SJCRH30 (cell line): ENCODE data around the gene EFHC2. TPM values are rescaled to one million over a fixed set of nuclear protein-coding genes. Genes with fewer than 3 reads are reported as not detected.

Experiments
- DNase-seq, 2 experiments: peaks; one replicate each; pipeline ENCODE4 v3.0.0-alpha.2; 2015 to 2020
- H3K27ac ChIP-seq: fragments of 250-450 bp; sonication (Bioruptor Pico); 2 replicates; pipeline ENCODE4 v1.5.1; 2020; ENCODE audit warnings: mild to moderate bottlenecking, moderate library complexity
- H3K27me3 ChIP-seq: fragments of 250-450 bp; sonication (Bioruptor Pico); 2 replicates; pipeline ENCODE4 v1.5.1; 2020; ENCODE audit warnings: mild to moderate bottlenecking, moderate library complexity
- H3K36me3 ChIP-seq: fragments of 250-450 bp; sonication (Bioruptor Pico); 2 replicates; pipeline ENCODE4 v1.5.1; 2020; ENCODE audit warnings: mild to moderate bottlenecking, moderate library complexity
- H3K4me1 ChIP-seq: fragments of 250-450 bp; sonication (Bioruptor Pico); 2 replicates; pipeline ENCODE4 v1.5.1; 2020; ENCODE audit warnings: mild to moderate bottlenecking, moderate library complexity
- H3K4me3 ChIP-seq: fragments of 250-450 bp; sonication (Bioruptor Pico); 2 replicates; pipeline ENCODE4 v1.5.1; 2020; ENCODE audit warnings: mild to moderate bottlenecking, moderate library complexity
- H3K9me3 ChIP-seq: fragments of 250-450 bp; sonication (Bioruptor Pico); replicated peaks from 2 replicates; pipeline ENCODE4 v1.5.1; 2020; ENCODE audit warnings: mild to moderate bottlenecking, moderate library complexity
- total RNA-seq: library from RNA; depleted of rRNA; stranded (reverse); fragments of >200 nt; shearing (Covaris generic); gene quantifications from 2 replicates; pipeline ENCODE4 v1.2.3, GENCODE V29; 2014; rRNA removed

The EFHC2 gene, protein sequence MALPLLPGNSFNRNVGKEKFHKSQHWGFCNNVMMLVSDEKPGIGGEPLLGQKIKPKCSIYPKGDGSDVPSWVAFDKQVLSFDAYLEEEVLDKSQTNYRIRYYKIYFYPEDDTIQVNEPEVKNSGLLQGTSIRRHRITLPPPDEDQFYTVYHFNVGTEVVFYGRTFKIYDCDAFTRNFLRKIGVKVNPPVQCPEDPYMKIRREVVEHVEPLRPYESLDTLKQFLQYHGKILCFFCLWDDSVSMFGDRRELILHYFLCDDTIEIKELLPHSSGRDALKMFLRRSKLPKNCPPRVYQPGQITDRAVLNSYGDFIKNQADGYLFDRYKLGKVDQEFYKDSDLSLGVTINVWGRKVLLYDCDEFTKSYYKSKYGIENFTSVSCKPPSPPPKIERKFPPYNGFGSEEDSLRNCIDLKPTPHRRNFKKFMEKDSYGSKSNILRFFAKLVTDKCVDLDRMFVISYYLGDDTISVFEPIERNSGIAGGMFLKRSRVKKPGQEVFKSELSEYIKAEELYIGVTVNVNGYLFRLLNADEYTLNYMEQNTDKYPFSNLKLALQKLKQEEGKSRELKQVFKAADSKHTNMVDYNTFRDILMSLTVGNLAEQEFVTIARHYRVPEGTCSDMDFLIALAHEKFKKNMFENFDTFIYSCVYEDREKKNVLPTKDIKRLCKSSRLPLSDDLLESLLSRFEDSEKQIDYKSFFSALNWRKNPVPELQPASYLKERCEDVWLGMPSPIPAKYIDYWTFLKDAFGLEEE
- total RNA-seq: 0.04 and 0.18 TPM in 2 replicates

- no peaks in the 10 kb centered on the region for H3K9me3 ChIP-seq
- H3K4me1 ChIP-seq: no peaks in the 10 kb centered on the region
- H3K4me3 ChIP-seq: no peak within 1 kb of the TSS
- DNase-seq: no peak
- no peak within 1 kb of the TSS for H3K27ac ChIP-seq
- H3K27me3 ChIP-seq: no peaks in the 10 kb centered on the region
- no peaks in the 10 kb centered on the region for H3K36me3 ChIP-seq
Measured at GRCh38 chrX:44343412-44344141, at the start of gene EFHC2. Gene EFHC2, minus strand, starts transcription at chrX:44343672. Its CDS starts 84 bp downstream, at chrX:44343588.

- Histone ChIP-seq H3K4me1 (no peaks in the 10 kb centered on the region), H3K4me3 (no peak overlapping the region), H3K9me3 (no peaks in the 10 kb centered on the region), H3K36me3 (no peaks in the 10 kb centered on the region), H3K27ac (no peak overlapping the region), H3K27me3 (no peaks in the 10 kb centered on the region)
- DNase-seq: no peak
Measured at GRCh38 chrX:44392767-44393166, 49.3 kb upstream of the EFHC2 start.

GRCh38 chrX:44384688-44385338, 41.3 kb upstream of the EFHC2 start:
- Histone ChIP-seq H3K4me3 (no peak overlapping the region), H3K27ac (no peak overlapping the region), H3K4me1 (no peaks in the 10 kb centered on the region), H3K27me3 (no peaks in the 10 kb centered on the region), H3K9me3 (no peaks in the 10 kb centered on the region), H3K36me3 (no peaks in the 10 kb centered on the region)
- DNase-seq: no peak

- Histone ChIP-seq H3K27ac (no peak overlapping the region), H3K4me3 (no peak overlapping the region), H3K4me1 (no peaks in the 10 kb centered on the region), H3K36me3 (no peaks in the 10 kb centered on the region), H3K27me3 (no peaks in the 10 kb centered on the region), H3K9me3 (no peaks in the 10 kb centered on the region)
- DNase-seq: no peak
Measured at GRCh38 chrX:44382871-44383270, 39.4 kb upstream of the EFHC2 start.

- Histone ChIP-seq H3K27me3 (no peaks in the 10 kb centered on the region), H3K36me3 (no peaks in the 10 kb centered on the region)
- DNase-seq: no peak
Measured at GRCh38 chrX:44352758-44353157, 9.3 kb upstream of the EFHC2 start.

GRCh38 chrX:44349561-44349960, 6.1 kb upstream of the EFHC2 start:
- Histone ChIP-seq H3K36me3 (no peaks in the 10 kb centered on the region), H3K9me3 (no peaks in the 10 kb centered on the region), H3K4me3 (no peak overlapping the region), H3K27ac (no peak overlapping the region), H3K27me3 (no peaks in the 10 kb centered on the region), H3K4me1 (no peaks in the 10 kb centered on the region)
- DNase-seq: no peak

More at GRCh38 chrX:44352758-44353157, 9.3 kb upstream of the EFHC2 start:
- Histone ChIP-seq H3K4me3 (no peak overlapping the region), H3K27ac (no peak overlapping the region), H3K9me3 (no peaks in the 10 kb centered on the region), H3K4me1 (no peaks in the 10 kb centered on the region)

DNA sequence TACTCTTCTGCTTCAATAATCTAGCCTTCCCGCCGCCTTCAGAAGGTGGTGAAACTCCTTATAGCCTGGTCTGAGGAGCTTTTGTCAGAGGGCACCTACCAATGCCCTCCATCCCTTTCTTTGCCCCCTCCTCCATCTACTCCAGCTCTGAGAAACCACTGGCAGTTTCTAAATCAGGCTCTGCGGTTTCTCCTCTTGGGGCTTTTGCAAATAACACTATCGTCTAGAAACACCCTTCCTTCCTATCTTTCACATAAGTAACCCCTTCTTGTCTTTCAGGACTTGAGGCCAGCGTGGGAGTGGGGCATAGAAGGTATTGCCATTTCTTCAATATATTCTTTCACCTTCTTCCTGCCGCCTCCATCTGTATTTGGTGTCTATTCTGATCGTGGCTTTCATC, 1.2 kb upstream of the EFHC2 start:
- no peak overlapping the region for H3K27ac ChIP-seq
- DNase-seq: no peak
- H3K4me3 ChIP-seq: no peak overlapping the region
- H3K4me1 ChIP-seq: no peaks in the 10 kb centered on the region
- H3K9me3 ChIP-seq: no peaks in the 10 kb centered on the region
- no peaks in the 10 kb centered on the region for H3K27me3 ChIP-seq
- H3K36me3 ChIP-seq: no peaks in the 10 kb centered on the region

GRCh38 chrX:44344194-44344593, 722 bp upstream of the EFHC2 start:
- Histone ChIP-seq H3K27me3 (no peaks in the 10 kb centered on the region), H3K4me3 (no peak overlapping the region), H3K9me3 (no peaks in the 10 kb centered on the region), H3K27ac (no peak overlapping the region), H3K36me3 (no peaks in the 10 kb centered on the region), H3K4me1 (no peaks in the 10 kb centered on the region)
- no peak for DNase-seq

- no peak overlapping the region for H3K4me3 ChIP-seq
- no peaks in the 10 kb centered on the region for H3K9me3 ChIP-seq
- no peaks in the 10 kb centered on the region for H3K4me1 ChIP-seq
- H3K36me3 ChIP-seq: no peaks in the 10 kb centered on the region
- no peaks in the 10 kb centered on the region for H3K27me3 ChIP-seq
- DNase-seq: no peak
- H3K27ac ChIP-seq: no peak overlapping the region
Measured at GRCh38 chrX:44342866-44343265, 606 bp downstream of the EFHC2 start.

- no peaks in the 10 kb centered on the region for H3K4me1 ChIP-seq
- no peaks in the 10 kb centered on the region for H3K27me3 ChIP-seq
- no peaks in the 10 kb centered on the region for H3K9me3 ChIP-seq
Measured at GRCh38 chrX:44338361-44338760, 5.1 kb downstream of the EFHC2 start.

DNA sequence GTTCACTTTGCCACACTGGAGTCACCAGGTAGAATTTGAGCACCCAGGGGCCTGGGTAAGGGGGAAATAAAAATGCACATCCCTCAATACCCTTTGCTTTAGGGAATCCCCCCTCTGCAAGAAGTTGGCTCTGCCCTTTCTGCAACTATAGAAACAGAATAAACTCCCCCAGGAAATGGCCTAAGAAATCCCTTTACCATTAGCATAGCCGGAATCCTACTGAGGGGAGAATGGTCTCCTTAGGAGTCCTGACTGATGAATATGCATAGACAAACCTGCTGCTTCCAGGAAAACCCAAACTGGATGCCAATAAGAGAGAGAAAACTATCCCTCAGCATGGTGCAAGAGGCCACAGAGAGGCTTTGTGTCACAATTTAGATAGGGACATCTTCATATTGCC, 11.0 kb downstream of the EFHC2 start:
- no peaks in the 10 kb centered on the region for H3K27me3 ChIP-seq
- H3K36me3 ChIP-seq: no peaks in the 10 kb centered on the region
- H3K27ac ChIP-seq: no peak overlapping the region
- H3K4me3 ChIP-seq: no peak overlapping the region
- DNase-seq: no peak
- H3K4me1 ChIP-seq: no peaks in the 10 kb centered on the region
- no peaks in the 10 kb centered on the region for H3K9me3 ChIP-seq

More at GRCh38 chrX:44338361-44338760, 5.1 kb downstream of the EFHC2 start:
- DNase-seq: no peak
- no peak overlapping the region for H3K27ac ChIP-seq
- no peaks in the 10 kb centered on the region for H3K36me3 ChIP-seq
- no peak overlapping the region for H3K4me3 ChIP-seq

GRCh38 chrX:44330227-44330626, 13.2 kb downstream of the EFHC2 start:
- Histone ChIP-seq H3K36me3 (no peaks in the 10 kb centered on the region), H3K27ac (no peak overlapping the region), H3K4me3 (no peak overlapping the region), H3K4me1 (no peaks in the 10 kb centered on the region), H3K9me3 (no peaks in the 10 kb centered on the region), H3K27me3 (no peaks in the 10 kb centered on the region)
- no peak for DNase-seq

- H3K36me3 ChIP-seq: no peaks in the 10 kb centered on the region
- H3K4me3 ChIP-seq: no peak overlapping the region
- no peak for DNase-seq
- H3K27ac ChIP-seq: no peak overlapping the region
- no peaks in the 10 kb centered on the region for H3K9me3 ChIP-seq
- no peaks in the 10 kb centered on the region for H3K4me1 ChIP-seq
- H3K27me3 ChIP-seq: no peaks in the 10 kb centered on the region
Measured at GRCh38 chrX:44319550-44319949, 23.9 kb downstream of the EFHC2 start.

DNA sequence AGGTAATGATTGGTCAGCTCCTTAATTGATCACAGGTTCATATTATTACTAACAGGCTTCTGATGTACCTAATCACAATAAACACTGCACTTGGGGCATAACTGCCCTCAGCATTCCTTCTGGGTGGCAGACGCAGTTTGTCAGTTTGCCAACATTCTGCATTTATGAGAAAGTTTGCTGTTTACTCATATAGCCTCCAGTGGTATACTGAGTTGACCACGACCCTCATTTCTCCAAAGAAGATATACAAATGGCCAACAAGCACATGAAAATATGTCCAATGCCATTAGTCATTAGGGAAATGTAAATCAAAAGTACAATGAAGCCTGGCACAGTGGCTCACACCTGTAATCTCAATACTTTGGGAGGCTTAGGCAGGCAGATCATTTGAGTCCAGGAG, 26.3 kb downstream of the EFHC2 start:
- Histone ChIP-seq H3K27ac (no peak overlapping the region), H3K4me1 (0 out of 2 replicates have a peak, but pooled peaks cover 3% of the 10 kb centered on the region), H3K4me3 (no peak overlapping the region), H3K9me3 (no peaks in the 10 kb centered on the region), H3K36me3 (no peaks in the 10 kb centered on the region), H3K27me3 (no peaks in the 10 kb centered on the region)
- no peak for DNase-seq
